HG03342 (cell line): ENCODE data around the gene PYGM.

Source experiments
- ATAC-seq: cut with Tn5 transposase; IDR thresholded peaks from one replicate; pipeline ENCODE4 v1.9.1; 2021; ENCODE audit warnings: mild to moderate bottlenecking, moderate library complexity; ENCODE audit not compliant: unreplicated experiment

Gene PYGM

GRCh38 chr11:64754124-64754918, 5.5 kb downstream of the PYGM start:
- ATAC-seq = no peak

DNA sequence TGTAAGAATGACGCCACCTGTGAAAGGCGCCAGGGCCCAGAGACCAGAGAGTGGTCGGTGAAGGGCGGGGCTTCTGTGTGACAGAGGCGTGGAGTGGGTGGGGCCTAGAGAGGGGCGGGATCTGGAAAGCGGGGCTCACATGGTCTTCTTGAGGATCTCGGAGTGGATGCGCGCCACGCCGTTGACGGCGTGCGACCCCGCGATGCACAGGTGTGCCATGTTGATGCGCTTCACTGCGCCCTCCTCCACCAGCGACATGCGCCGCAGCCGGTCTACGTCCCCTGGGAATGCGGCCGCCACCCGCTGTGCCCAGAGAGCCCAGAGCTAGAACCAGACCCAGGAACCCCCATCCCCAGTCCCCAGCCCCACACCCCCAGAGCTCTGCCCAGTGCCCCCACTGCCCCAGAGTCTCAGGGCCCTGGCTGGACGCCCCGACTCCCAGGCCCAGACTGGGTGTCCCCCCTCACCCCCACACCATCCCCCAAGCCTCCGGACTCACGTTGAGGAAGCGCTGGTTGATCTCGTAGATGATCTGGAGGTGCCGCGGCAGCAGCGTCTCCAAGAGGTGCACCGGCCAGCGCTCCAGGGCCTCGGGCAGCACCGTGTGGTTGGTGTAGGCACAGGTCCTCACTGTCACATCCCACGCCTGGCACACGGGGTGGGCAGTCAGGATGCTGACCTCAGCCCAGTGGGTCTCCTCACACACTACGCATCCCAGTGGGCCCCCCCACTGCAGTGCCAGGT, 6.2 kb downstream of the PYGM start:
- ATAC-seq = no peak

GRCh38 chr11:64753019-64753379, 6.8 kb downstream of the PYGM start:
- ATAC-seq = no peak

DNA sequence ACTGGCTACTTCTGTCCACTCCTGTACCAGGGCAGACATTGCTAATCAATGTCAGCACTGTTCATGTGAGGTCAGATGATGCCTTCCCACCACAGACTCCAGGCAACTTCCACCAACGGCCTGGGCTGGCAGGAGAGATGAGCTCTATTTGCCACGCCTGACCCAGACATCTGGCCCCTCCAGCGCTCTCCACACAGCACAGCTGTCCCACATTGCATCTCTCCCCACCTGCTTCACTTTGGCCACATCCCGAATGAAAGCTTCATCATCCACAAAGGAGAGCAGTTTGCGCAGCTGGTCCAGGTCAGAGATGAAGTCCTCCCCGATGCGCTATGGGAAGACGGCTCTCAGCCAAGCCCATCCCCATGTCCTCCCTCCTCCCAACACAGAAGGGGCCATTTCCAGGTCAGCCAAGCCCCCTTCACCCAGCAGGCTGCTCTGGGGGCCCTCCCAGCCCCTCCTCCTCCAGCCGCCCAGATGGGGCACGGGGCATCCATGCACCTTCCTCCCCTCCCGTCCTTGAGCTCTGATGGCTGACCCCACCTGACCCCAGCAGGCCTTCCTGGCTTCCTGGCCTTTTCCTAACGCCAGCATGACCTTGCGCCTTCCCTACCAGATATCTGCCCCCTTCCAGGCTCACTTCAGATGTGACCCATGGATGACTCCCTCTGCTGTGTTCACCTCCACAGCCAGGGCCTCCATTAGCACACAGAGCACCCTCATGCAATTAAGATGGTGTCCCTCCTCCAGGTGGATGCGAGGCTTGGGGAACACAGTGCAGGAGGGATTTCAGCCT, 7.4 kb downstream of the PYGM start:
- ATAC-seq = no peak

- ATAC-seq = no peak
These were observed 8.2 kb downstream of the PYGM start for GRCh38 chr11:64751580-64751979.

- no peak for ATAC-seq
These were observed 8.6 kb downstream of the PYGM start for GRCh38 chr11:64751136-64751535.

GRCh38 chr11:64750361-64751054, 9.3 kb downstream of the PYGM start:
- ATAC-seq = no peak

GRCh38 chr11:64747961-64748665, 11.7 kb downstream of the PYGM start:
- no peak for ATAC-seq

GRCh38 chr11:64746486-64746885, 13.3 kb downstream of the PYGM start:
- no peak for ATAC-seq

GRCh38 chr11:64745521-64746328, 14.0 kb downstream of the PYGM start:
- no peak for ATAC-seq

DNA sequence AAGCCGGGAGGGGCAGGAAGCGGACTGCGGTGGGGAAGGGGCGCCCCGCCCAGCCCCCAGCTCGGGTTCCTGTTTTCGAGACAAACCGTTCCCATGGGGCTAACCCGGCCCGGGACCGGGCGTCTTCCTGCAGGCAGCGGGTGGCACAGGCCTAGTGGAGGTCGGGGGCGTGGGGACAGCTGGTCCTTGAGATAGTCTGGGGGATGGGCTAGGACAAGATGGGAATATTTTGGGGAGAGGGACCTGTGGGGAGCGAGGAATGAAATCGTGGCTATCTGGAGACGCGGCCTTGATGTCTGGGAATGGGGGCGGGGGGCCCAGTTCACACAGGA, 14.6 kb downstream of the PYGM start:
- no peak for ATAC-seq

DNA sequence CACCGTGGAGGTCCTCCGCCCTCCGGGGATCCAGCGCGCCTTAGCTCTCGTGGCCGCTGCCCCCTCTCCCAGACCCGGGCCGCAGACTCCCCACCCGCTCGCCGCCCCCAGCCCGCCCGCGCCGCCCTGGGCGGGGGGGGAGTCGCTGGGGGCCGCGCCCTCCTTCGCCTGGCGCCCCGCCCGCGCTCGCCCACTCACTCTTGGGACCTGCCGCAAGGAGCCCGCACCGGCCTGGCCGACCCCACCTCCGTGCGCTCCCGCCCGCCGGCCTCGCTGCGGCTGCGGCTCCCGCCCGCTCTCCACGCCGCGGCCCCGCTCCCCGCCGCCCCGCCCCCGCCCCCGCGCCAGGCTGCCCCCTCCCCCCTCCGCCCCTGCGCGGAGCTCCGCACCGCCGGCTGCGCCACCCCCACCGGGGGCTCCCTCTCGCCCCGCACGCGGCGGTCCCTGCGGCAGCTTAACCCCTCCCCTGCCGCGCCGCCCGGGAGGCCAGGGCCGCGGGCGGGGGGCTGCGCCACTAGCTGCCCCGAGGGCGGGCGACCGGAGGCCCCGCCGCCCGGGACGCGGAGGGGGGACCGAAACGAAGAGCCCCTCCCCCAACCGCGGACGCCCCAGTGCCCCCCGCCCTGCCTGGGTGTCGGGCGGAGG, 15.1 kb downstream of the PYGM start:
- ATAC-seq = no peak

GRCh38 chr11:64743591-64744543, 15.9 kb downstream of the PYGM start, which contains the start of gene RASGRP2:
TSS of gene RASGRP2 (minus strand) at chr11:64744142. CDS start at chr11:64742866, 1,276 bp downstream.
- ATAC-seq = no peak

DNA sequence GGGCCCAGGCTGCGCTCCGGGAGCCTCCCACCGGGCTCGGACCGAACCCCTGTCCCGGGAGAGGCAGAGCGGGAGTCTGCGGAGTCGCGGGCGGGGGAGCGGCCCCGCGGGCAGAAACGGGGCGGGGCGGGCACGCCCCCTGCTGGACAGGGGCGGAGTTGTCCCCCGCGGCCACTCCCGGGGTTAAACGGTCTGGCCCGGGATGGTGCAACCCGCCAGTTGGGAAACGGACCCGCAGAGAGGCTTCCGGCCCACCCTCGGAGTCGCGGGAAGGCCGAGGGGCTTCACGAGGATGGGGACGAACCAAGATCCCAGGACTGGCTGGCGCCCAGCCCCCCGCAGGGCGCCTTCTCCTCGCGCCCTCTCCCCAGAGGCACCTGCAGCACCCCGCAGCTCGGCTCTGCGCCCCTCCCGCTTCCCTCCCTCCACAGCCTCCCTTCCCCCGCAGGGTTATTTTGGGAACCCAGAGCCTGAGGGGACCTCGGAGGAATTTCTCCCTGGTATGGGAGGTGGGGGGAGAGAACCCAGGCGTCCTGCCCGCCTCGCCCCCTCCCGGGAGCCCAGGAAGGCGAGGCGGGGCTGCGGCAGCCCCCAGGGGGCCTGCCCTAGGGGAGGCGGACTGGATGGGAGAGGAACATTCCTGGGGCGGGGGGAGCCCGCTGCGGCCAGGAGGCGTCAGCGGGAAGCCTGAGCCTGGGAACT, 16.7 kb downstream of the PYGM start:
- ATAC-seq = no peak

- no peak for ATAC-seq
These were observed 17.5 kb downstream of the PYGM start for GRCh38 chr11:64742087-64742888.

GRCh38 chr11:64741375-64742086, 18.2 kb downstream of the PYGM start:
- ATAC-seq = no peak
